ENCODE data around the gene VIPAS39.

- TF ChIP-seq, protein P1, sequence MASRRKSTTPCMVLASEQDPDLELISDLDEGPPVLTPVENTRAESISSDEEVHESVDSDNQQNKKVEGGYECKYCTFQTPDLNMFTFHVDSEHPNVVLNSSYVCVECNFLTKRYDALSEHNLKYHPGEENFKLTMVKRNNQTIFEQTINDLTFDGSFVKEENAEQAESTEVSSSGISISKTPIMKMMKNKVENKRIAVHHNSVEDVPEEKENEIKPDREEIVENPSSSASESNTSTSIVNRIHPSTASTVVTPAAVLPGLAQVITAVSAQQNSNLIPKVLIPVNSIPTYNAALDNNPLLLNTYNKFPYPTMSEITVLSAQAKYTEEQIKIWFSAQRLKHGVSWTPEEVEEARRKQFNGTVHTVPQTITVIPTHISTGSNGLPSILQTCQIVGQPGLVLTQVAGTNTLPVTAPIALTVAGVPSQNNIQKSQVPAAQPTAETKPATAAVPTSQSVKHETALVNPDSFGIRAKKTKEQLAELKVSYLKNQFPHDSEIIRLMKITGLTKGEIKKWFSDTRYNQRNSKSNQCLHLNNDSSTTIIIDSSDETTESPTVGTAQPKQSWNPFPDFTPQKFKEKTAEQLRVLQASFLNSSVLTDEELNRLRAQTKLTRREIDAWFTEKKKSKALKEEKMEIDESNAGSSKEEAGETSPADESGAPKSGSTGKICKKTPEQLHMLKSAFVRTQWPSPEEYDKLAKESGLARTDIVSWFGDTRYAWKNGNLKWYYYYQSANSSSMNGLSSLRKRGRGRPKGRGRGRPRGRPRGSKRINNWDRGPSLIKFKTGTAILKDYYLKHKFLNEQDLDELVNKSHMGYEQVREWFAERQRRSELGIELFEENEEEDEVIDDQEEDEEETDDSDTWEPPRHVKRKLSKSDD (conservative IDR thresholded peaks at IDR 0.05; ENCODE audit: low read length) = no peak
- TF ChIP-seq EZH2 (IDR thresholded peaks at IDR 0.05; ENCODE audit: borderline replicate concordance, low read depth, low read length) (no peak), ZNF140 (CRISPR knock-in tag; IDR thresholded peaks at IDR 0.05) (no peak), GTF2E2 (tag; IDR thresholded peaks at IDR 0.05) (no peak), NFXL1 (CRISPR knock-in tag; IDR thresholded peaks at IDR 0.05) (no peak), ZNF224 (CRISPR knock-in tag; IDR thresholded peaks at IDR 0.05) (no peak), ATF2 (CRISPR knock-in tag; IDR thresholded peaks at IDR 0.05) (no peak), ZNF408 (CRISPR knock-in tag; IDR thresholded peaks at IDR 0.05; ENCODE audit: low read depth) (no peak), ZNF311 (CRISPR knock-in tag; IDR thresholded peaks at IDR 0.05) (no peak), KLF10 (CRISPR knock-in tag; IDR thresholded peaks at IDR 0.05) (no peak), MYC (IDR thresholded peaks at IDR 0.05; ENCODE audit: low read depth, low read length) (no peak), MYC (CRISPR knock-in tag; IDR thresholded peaks at IDR 0.05; ENCODE audit: borderline replicate concordance, low read depth) (no peak), MNT (conservative IDR thresholded peaks at IDR 0.05) (no peak), MXI1 (IDR thresholded peaks at IDR 0.05; ENCODE audit: low read depth, low read length) (no peak), USF2 (CRISPR knock-in tag; IDR thresholded peaks at IDR 0.05) (no peak)
These were observed 11.7 kb upstream of the VIPAS39 start for GRCh38 chr14:77469067-77469505.
